Mucosa of descending colon (tissue), 3 donors: Measurements from ENCODE around the gene LRRC1. TPM values are rescaled to one million over a fixed set of nuclear protein-coding genes. Genes with fewer than 3 reads are reported as not detected.

ENCODE experiments used
- ATAC-seq: fragments of 200-7000 bp; cut with Tn5 transposase; one replicate; pipeline ENCODE4 v1.9.1; 2020; ENCODE audit warnings: mild to moderate bottlenecking, moderate library complexity
- DNase-seq, 3 donors: peaks; one replicate each; pipeline ENCODE4 v3.0.0-alpha.2; 2020
- H3K36me3 ChIP-seq: fragments of 200-600 bp; one replicate; pipeline ENCODE4 v1.8.0; 2021; ENCODE audit warnings: low read depth, mild to moderate bottlenecking
- H3K4me1 ChIP-seq: fragments of 200-600 bp; one replicate; pipeline ENCODE4 v1.8.0; 2021; ENCODE audit warnings: low read depth, mild to moderate bottlenecking
- H3K4me3 ChIP-seq: fragments of 200-600 bp; one replicate; pipeline ENCODE4 v1.8.0; 2021; ENCODE audit warnings: mild to moderate bottlenecking
- H3K9me3 ChIP-seq: fragments of 200-600 bp; one replicate; pipeline ENCODE4 v1.8.0; 2021; ENCODE audit warnings: mild to moderate bottlenecking
- CTCF ChIP-seq: fragments of 200-600 bp; IDR thresholded peaks from one replicate; pipeline ENCODE4 v1.8.0; 2022; ENCODE audit warnings: antibody characterized with exemption, mild to moderate bottlenecking
- intact Hi-C, 2 donors: fragments of 100-400 bp; cut with DNase I in 1 of 2; cut with micrococcal nuclease in 1 of 2; formaldehyde crosslinking; loops; one replicate each; pipeline versions ENCODE4 v1.11.0 to v1.11.1; 2022; cut with DNase I, micrococcal nuclease
- total RNA-seq, 3 donors: library from RNA; stranded (reverse); fragmentation: NEBNext Ultra II Directional in 2 of 3; extraction: Animal tissue kit (Norgen Biotek cat#: 25700) in 2 of 3; gene quantifications; one replicate each; pipeline versions ENCODE4 v1.2.1 to v1.2.4, GENCODE V29; 2021 to 2023
- donor health status: DM: no; HTN: no; CAD: no; lungs with moderate emphysema.
- donor health status: DM: no; HTN: no; CAD: no.
- donor health status: DM: no; HTN: yes; CAD: no.

LRRC1 gene
- total RNA-seq, 3 donors from 2014 or later = 57.7 to 105 (median 89.4) TPM

GRCh38 chr6:53864781-53865180, 70.0 kb downstream of the LRRC1 start:
- DNase-seq = no peak
- Histone ChIP-seq H3K4me1 (no peaks in the 10 kb centered on the region), H3K9me3 (no peaks in the 10 kb centered on the region), H3K4me3 (no peak overlapping the region), H3K36me3 (no peaks in the 10 kb centered on the region)
- intact Hi-C loops = no loop called here
- no peak for ATAC-seq
- no peak for TF ChIP-seq CTCF

- no peak for ATAC-seq
- TF ChIP-seq CTCF = no peak
- H3K4me1 ChIP-seq = no peaks in the 10 kb centered on the region
- DNase-seq = no peak
- intact Hi-C loops = no loop called here
- no peaks in the 10 kb centered on the region for H3K9me3 ChIP-seq
- H3K4me3 ChIP-seq = no peak overlapping the region
- no peaks in the 10 kb centered on the region for H3K36me3 ChIP-seq
These were observed 71.4 kb downstream of the LRRC1 start for GRCh38 chr6:53866226-53866625.

GRCh38 chr6:53868626-53869025, 73.8 kb downstream of the LRRC1 start:
- no peak for TF ChIP-seq CTCF
- no peaks in the 10 kb centered on the region for H3K9me3 ChIP-seq
- no peak for ATAC-seq
- no peaks in the 10 kb centered on the region for H3K4me1 ChIP-seq
- H3K4me3 ChIP-seq = no peak overlapping the region
- intact Hi-C loops = no loop called here
- no peaks in the 10 kb centered on the region for H3K36me3 ChIP-seq
- no peak for DNase-seq

- TF ChIP-seq CTCF = no peak
- DNase-seq (no peak), ATAC-seq (peak; percentile 22)
- Histone ChIP-seq H3K36me3 (no peaks in the 10 kb centered on the region), H3K4me3 (no peak overlapping the region), H3K4me1 (no peaks in the 10 kb centered on the region), H3K9me3 (no peaks in the 10 kb centered on the region)
- intact Hi-C loops = no loop called here
These were observed 75.2 kb downstream of the LRRC1 start for GRCh38 chr6:53869964-53870363.

GRCh38 chr6:53873922-53874321, 79.1 kb downstream of the LRRC1 start:
- no peaks in the 10 kb centered on the region for H3K36me3 ChIP-seq
- H3K9me3 ChIP-seq = no peaks in the 10 kb centered on the region
- intact Hi-C loops = no loop called here
- no peaks in the 10 kb centered on the region for H3K4me1 ChIP-seq
- DNase-seq (no peak), ATAC-seq (no peak)
- H3K4me3 ChIP-seq = no peak overlapping the region
- no peak for TF ChIP-seq CTCF

- H3K9me3 ChIP-seq = no peaks in the 10 kb centered on the region
- H3K4me1 ChIP-seq = no peaks in the 10 kb centered on the region
- ATAC-seq = no peak
- no peak for DNase-seq
- intact Hi-C loops = no loop called here
- no peak overlapping the region for H3K4me3 ChIP-seq
- H3K36me3 ChIP-seq = no peaks in the 10 kb centered on the region
- no peak for TF ChIP-seq CTCF
These were observed 80.2 kb downstream of the LRRC1 start for GRCh38 chr6:53874964-53875363.
